Fibroblast of lung (primary cell): Measurements from ENCODE around the gene PRR36.

Experiments used
- EZH2 ChIP-seq: IDR thresholded peaks from 2 replicates; pipeline ENCODE4 v1.5.1; 2012; ENCODE audit warnings: low read length, control low read depth, mild to moderate bottlenecking; ENCODE audit errors: missing control alignments
- TF ChIP-seq, protein P1 (sequence below), 2 donors: IDR thresholded peaks in 1 of 2; conservative IDR thresholded peaks in 1 of 2; 1 replicate in 1 of 2; 2 replicates in 1 of 2; pipeline ENCODE4 v1.5.1; 2011 to 2012; ENCODE audit warnings: low read length in 2 of 2, control low read depth in 1 of 2, inconsistent platforms in 1 of 2, low read depth in 1 of 2, mild to moderate bottlenecking in 1 of 2

DNA sequence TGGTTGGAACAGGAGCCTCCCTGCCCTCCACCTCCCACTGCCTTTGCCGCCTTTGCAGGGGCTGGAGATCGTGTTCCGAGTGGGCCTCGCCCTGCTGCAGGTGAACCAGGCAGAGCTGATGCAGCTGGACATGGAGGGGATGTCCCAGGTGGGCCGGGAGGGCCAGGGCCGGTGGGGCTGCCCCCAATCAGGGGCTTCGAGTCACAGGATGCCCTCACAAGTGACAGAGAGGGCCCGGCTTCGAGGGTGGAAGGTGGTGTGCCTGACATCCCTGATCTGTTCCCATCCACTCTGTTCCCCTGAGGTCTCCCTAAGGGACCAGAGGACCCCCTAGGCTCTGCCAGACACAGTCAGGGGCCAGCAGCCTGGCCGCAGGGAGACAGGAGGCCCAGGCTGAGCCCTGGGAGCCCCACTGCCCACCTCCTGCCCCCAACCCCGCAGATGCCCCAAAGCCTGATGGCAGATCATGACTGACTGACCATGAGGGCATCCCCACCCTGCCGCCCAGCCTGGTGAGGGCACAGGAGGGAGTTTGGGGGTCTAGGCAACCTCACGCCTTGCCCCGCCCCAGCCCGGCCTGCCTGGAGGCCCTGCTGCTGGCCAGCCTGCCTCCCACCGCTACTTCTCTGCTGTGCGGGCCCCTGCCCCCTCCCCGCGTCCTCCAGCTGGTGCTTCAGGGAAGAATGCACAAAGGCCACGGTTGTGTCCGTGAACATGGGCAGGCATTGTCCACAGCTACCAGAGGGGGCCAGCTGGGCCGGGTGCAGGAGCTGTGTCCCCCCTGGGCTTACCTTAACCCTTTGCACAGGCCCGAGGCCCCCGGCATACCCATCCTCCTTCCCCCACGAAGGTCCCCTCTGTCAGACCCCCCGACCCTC is 22.3 kb downstream of the PRR36 start:
- TF ChIP-seq, protein P1, sequence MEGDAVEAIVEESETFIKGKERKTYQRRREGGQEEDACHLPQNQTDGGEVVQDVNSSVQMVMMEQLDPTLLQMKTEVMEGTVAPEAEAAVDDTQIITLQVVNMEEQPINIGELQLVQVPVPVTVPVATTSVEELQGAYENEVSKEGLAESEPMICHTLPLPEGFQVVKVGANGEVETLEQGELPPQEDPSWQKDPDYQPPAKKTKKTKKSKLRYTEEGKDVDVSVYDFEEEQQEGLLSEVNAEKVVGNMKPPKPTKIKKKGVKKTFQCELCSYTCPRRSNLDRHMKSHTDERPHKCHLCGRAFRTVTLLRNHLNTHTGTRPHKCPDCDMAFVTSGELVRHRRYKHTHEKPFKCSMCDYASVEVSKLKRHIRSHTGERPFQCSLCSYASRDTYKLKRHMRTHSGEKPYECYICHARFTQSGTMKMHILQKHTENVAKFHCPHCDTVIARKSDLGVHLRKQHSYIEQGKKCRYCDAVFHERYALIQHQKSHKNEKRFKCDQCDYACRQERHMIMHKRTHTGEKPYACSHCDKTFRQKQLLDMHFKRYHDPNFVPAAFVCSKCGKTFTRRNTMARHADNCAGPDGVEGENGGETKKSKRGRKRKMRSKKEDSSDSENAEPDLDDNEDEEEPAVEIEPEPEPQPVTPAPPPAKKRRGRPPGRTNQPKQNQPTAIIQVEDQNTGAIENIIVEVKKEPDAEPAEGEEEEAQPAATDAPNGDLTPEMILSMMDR (conservative IDR thresholded peaks at IDR 0.05 in 1 of 2, IDR thresholded peaks at IDR 0.05 in 1 of 2; ENCODE audit: low read depth in 1 of 2, low read length in 2 of 2), result no peak
- no peak for TF ChIP-seq EZH2
